Measurements from ENCODE around the gene FAM219A.
"Not testable (repeated sequence)": the region's sequence is repeated elsewhere in the genome, so short reads cannot be mapped to it uniquely, and the experiment has no call there.

Gene FAM219A

GRCh38 chr9:34374339-34374738, 84.0 kb downstream of the FAM219A start:
- DNase-seq, result no peak

GRCh38 chr9:34373749-34374148, 84.6 kb downstream of the FAM219A start:
- DNase-seq, result no peak

GRCh38 chr9:34372467-34373011, 85.8 kb downstream of the FAM219A start:
- no peak for DNase-seq

DNA sequence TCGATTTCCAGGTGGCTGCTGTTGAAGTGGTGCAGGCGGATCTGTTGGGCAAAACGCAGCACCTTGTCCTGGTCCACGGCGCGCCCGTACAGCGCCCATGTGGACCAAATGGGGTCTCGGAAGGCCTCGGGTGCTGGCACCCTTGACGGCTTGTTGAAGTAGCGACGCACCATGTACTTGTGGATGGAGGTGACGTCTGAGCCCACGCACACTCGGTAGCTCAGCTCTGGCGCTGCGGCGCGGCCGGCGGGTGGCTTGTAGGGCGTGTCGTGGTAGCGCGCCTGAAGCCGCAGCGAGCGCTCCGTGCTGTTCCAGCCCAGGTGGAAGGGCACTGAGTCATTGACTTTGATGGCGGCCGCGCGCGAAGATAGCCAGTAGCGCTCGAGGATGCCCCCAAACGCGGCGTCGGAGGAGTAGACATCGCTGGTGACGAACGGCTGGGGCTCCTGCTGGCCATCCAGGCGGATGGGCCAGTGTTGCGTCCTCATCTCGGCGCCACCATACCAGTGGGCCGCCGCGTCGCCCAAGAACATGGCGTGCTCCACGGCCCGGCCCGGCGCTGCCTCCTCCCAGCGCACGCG, 86.4 kb downstream of the FAM219A start:
- DNase-seq, result no peak

DNA sequence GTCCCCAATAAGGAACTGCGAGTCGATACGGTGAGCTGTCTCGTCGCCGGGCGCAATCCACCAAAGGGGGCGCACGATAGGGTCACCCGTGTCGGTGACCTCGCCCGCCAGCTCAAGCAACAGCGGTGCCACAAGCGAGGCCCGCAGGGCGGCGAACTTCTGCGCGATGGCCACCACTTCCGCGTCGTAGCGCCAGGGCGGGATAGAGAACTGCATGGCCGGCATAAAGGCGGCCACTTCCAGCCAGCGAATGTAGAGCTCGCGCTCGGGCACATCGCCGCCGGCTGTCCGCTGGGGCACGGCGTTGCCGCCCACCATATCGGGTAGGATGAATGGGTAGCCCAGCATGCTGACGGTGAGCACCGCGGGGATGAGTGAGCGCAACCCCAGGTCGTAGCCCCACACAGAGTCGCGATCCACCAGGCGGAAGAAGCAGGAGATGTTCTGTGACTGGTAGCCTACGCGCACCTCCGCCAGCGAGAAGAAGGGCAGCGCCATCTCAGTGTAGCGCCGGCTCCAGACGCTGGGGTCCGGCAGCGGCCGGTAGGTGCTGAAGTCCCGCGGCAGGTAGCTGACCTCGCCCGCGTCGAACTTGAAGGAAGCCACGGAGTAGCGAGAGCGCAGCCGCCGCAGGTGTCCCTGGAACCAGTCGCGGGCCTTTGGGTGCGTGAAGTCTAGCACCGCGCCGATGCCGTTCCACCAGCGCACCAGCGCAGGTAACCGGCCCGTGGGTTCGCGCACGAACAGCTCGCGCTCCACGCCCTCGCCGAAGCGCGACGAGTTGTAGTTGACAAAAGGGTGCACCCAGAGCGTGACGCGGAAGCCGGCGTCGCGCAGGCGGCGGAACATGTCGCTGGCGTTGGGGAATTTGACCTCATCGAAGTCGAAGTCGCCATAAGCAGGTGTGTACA, 87.1 kb downstream of the FAM219A start:
- DNase-seq, result no peak

DNA sequence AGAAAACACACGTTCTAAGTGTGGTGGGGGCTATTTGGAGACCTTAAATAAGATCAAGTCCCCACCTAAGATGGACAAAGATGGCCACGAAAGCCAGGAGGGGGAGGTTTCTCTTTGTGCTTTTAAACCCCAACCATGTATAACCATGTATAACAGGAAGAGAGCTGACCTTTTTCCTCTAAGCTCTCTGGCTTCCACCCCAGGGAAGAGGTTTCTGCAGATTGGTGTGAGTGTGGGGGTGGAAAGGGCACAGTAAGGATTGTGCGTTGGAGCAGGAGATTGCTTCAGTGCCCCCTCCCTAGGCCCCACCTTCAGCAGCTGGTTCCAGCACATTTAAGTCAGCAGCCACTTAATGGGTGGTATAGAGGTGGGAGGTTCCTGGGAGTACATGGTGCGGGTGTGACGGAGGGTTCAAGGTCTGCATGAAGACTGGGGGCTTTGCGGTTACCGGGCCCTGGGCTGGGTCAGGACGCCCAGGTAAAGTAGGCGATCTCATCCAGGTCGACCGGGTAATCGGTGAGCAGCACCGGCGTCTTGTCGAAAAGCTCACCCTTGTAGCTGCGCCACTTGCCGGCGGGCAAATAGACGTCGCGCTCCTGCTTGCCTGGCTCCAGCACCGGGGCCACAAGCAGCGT, 87.9 kb downstream of the FAM219A start:
- no peak for DNase-seq

DNA sequence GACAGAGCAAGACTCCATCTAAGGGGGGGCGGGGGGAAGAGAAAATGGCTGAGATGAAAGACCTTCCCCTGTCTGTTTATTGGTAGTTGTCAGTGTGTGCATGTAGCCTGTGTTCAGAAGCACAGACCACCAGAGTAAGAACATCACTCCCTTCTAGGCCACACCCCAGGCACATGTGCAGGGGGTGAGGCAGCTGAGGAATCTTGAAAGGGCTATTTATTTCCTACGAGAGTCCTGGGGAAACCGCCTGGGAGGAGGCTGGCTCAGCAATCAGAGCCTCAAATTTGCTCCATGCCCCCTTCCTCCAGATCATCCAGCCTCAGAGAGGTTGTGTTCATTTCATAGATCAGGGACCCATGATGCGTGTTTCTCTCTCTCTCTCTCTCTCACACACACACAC, 88.7 kb downstream of the FAM219A start:
- no peak for DNase-seq

DNA sequence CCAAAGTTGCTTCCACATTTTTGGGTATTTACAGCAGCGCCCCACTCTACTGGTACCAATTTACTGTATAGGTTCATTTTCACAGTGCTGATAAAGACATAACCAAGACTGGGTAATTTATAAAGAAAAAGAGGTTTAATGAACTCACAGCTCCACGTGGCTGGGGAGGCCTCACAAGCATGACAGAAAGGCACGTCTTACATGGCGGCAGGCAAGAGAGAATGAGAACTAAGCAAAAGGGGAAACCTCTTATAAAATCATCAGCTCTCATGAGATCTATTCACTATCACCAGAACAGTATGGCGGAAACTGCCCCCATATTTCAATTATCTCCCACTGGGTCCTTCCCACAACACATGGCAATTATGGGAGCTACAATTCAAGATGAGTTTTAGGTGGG, 89.6 kb downstream of the FAM219A start:
- DNase-seq, result not testable (repeated sequence)

GRCh38 chr9:34367751-34368410, 90.5 kb downstream of the FAM219A start:
- not testable (repeated sequence) for DNase-seq

DNA sequence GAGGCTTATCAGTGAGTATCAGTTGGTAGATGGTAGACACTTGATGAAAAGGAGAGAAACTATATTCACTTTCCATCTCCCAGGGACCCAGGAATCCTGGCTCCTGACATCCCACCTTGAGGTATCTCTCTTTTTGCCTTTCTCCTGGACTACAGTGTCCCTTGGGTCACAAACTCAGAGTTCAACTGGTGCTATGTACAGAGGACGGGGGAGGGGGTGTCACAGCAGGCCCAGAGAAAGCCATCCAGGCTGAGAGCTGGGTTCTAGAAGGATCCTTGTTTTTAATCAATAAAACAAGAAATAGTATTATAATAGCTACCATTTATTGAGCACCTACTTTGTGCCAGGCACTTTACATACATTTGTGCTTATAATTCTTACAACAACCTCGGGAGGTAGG, 92.0 kb downstream of the FAM219A start:
- DNase-seq, result no peak

GRCh38 chr9:34365282-34365681, 93.1 kb downstream of the FAM219A start:
- no peak for DNase-seq

DNA sequence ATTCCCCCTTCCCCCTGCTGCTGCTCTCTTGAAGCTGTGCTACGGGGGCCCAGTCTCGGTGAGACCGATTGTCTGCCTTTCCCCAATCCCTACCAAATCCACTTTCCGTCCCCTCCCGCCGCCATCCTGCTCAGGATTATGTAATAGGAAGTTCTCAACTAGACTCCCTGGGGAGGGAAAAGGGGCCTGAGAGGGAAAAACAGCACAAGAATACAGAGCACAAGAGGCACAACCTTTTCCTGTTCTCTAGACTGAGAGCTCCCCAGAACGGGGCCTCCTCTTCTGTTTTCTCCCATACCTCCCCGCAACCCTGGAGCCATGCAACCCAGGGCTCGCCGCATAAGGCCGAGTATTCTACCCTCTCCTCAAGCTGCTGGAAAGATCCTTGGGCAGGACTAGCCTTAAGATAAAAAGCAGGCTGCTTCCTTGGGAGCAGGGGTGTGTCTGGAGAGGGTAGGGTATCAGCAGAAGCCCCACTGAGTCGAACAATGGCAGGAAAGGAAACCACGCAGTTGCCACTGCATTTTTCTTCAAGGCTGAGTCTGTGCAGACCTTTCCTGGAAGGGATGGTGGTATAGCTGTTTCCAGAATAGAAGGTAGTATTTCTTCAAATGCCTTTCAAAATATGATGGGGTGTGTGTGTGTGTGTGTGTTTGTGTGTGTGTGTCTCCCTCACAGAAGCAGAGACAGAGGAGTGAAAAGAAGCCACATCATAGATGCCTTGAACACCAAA, 94.6 kb downstream of the FAM219A start:
- DNase-seq, result no peak

- no peak for DNase-seq
Measured at GRCh38 chr9:34362614-34363214, 95.7 kb downstream of the FAM219A start.

DNA sequence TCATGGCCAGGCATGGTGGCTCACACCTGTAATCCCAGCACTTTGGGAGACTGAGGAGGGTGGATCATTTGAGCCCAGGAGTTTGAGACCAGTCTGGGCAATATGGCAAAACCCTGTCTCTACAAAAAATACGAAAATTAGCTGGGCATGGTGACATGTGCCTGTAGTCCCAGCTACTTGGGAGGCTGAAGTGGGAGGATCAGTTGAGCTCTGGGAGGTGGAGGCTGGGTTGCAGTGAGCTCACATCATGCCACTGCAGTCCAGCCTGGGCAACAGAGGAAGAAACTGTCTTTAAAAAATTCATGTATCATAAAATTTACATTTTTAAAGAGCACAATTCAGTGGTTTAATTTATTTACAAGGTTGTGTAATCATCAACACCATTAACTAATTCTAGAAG, 105.4 kb downstream of the FAM219A start:
- not testable (repeated sequence) for DNase-seq

GRCh38 chr9:34352122-34352652, 106.2 kb downstream of the FAM219A start:
- DNase-seq, result not testable (repeated sequence)

DNA sequence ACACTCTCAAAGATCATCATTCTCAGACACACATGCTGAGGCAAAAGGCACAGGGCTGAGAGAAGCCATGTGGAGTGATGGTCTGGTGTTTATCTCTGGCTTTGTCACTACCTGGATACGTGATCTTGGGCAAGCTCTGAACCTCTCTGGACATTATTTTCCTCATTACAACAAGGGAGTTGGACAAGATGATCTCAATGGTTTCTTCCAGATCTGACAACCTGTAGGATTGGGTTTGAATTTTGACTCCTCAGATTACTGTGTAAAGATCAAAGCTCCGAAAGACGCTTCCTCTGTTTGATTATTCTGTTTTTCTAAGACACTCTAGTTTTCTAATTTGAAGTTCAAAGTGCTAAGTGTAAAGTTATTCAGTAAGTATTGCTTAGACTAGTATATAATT, 109.0 kb downstream of the FAM219A start:
- DNase-seq, result no peak

Measured in stimulated activated CD4-positive, alpha-beta T cell treated with anti-CD3 and anti-CD28 coated beads, Interleukin-15, amount 100 ng/mL, for 24 hours (primary cell).